Measurements from ENCODE around the gene GRIA4.

GRIA4 gene

GRCh38 chr11:105979997-105980703 lies 370.3 kb downstream of the GRIA4 start:
- no peak for TF ChIP-seq SIN3A (IDR thresholded peaks at IDR 0.05; ENCODE audit: borderline replicate concordance, insufficient read depth, low read length)

DNA sequence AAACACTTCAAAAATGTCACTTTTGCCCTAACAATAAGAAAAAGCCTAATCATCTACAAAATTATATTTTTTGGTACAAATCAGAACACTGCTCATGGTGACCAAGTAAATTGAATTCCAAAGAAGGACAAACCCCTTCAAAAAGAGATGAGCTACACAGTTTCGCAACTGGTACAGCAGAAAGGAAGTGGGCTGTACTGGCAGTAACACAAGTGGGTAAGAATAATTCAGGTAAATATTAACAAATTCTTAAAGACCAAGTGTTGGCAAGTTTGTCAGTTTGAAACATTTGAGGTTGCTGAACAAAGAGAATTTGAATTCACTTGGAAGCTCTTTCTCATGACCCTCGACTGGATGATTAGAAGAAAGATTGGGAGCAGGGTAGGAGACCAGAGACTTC lies 376.7 kb downstream of the GRIA4 start:
- TF ChIP-seq FOXP2 (optimal IDR thresholded peaks at IDR 0.05; ENCODE audit: borderline replicate concordance, extremely low read depth, extremely low read length, insufficient read depth) (no peak), POLR2AphosphoS5 (IDR thresholded peaks at IDR 0.05; ENCODE audit: low read depth, low read length) (no peak), TAF1 (IDR thresholded peaks at IDR 0.05; ENCODE audit: borderline replicate concordance, insufficient read depth, low read length) (no peak)

DNA sequence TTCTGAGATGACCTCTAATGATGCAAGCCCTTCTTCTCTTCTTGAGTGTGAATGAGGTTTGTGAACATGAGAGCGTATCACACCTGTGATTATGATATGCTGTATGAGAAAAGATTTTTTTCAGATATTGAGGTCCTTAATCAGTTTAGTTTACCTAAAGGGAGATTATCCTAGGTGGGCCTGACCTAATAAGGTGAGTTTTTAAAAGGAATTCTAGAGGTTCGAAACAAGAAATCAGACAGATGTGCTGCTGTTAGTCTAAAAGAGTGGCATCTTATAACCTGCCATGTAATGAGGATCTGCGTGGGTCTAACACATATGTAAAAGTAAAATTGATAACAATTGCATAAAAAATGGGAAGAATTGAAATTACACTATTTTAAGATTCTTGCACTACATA lies 378.3 kb downstream of the GRIA4 start:
- TF ChIP-seq FOXP2 (optimal IDR thresholded peaks at IDR 0.05; ENCODE audit: borderline replicate concordance, extremely low read depth, extremely low read length, insufficient read depth) = no peak

DNA sequence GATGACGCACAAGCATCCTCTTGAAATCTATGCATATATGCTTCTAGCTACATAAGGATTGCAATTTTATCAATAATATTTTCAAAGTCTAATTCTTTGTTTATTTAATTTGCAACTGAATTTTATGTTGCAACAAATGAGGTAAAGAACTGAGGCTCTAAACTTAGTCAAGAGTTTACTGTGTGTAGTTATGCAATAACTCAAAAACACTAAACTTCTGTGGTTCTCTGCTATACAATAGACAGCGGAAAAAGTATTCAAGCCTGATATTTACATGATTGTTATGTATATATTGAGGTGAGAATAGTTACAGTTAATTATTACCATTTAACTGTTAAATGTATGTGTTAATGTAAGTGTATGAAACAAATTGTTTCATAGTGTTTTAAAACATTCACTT lies 379.3 kb downstream of the GRIA4 start:
- TF ChIP-seq TAF1 (IDR thresholded peaks at IDR 0.05; ENCODE audit: borderline replicate concordance, insufficient read depth, low read length) (no peak), FOXP2 (optimal IDR thresholded peaks at IDR 0.05; ENCODE audit: borderline replicate concordance, extremely low read depth, extremely low read length, insufficient read depth) (no peak), POLR2AphosphoS5 (IDR thresholded peaks at IDR 0.05; ENCODE audit: low read depth, low read length) (no peak), REST (IDR thresholded peaks at IDR 0.05; ENCODE audit: insufficient read depth in 1 of 2, low read depth in 2 of 2, low read length in 2 of 2) (no peak), SIN3A (IDR thresholded peaks at IDR 0.05; ENCODE audit: borderline replicate concordance, insufficient read depth, low read length) (no peak)

GRCh38 chr11:105991888-105992287 lies 382.0 kb downstream of the GRIA4 start:
- TF ChIP-seq SIN3A (IDR thresholded peaks at IDR 0.05; ENCODE audit: borderline replicate concordance, insufficient read depth, low read length) (no peak), REST (IDR thresholded peaks at IDR 0.05; ENCODE audit: insufficient read depth in 1 of 2, low read depth in 2 of 2, low read length in 2 of 2) (no peak), FOXP2 (optimal IDR thresholded peaks at IDR 0.05; ENCODE audit: borderline replicate concordance, extremely low read depth, extremely low read length, insufficient read depth) (no peak), TAF1 (IDR thresholded peaks at IDR 0.05; ENCODE audit: borderline replicate concordance, insufficient read depth, low read length) (no peak), POLR2AphosphoS5 (IDR thresholded peaks at IDR 0.05; ENCODE audit: low read depth, low read length) (no peak)

DNA sequence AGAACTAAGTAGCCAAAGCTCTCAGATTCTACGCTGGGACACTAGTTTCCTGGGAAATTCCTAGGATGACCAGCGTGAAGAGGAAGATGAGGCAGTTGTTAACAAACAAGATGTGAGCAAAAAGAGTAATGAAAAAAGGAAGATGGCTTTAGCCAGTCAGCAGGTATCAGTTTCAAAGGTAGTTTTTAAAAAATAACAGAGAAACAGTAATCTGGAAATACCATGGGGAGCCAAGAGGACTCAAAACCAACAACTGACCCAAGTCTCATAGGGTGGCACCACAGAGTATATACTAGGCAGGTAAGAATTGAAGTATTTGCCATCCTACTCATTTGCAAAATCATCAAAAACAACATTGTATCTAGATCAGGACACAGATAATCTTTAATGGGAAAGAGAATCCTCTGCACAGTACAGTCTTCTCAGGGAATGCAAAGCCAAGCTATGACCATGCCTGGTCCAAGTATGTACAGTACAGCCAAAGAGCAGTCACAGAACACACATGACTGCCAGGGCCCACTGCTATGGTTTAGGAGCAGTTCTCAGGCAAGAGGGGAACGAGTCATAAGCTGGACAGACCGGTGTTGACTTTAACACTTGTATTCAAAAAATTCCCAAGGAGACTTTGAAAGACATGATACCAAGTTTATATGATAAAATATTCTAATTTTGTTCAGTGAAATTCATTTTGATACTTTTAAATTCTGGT lies 391.6 kb downstream of the GRIA4 start:
- TF ChIP-seq SIN3A (IDR thresholded peaks at IDR 0.05; ENCODE audit: borderline replicate concordance, insufficient read depth, low read length) (no peak), FOXP2 (optimal IDR thresholded peaks at IDR 0.05; ENCODE audit: borderline replicate concordance, extremely low read depth, extremely low read length, insufficient read depth) (no peak), POLR2AphosphoS5 (IDR thresholded peaks at IDR 0.05; ENCODE audit: low read depth, low read length) (no peak), REST (IDR thresholded peaks at IDR 0.05; ENCODE audit: insufficient read depth in 1 of 2, low read depth in 2 of 2, low read length in 2 of 2) (no peak), TAF1 (IDR thresholded peaks at IDR 0.05; ENCODE audit: borderline replicate concordance, insufficient read depth, low read length) (no peak)

All from PFSK-1 (cell line).